Measurements from ENCODE around the gene RNF180. TPM values are rescaled to one million over a fixed set of nuclear protein-coding genes. Genes with fewer than 3 reads are reported as not detected.
"Not testable (repeated sequence)": the region's sequence is repeated elsewhere in the genome, so short reads cannot be mapped to it uniquely, and the experiment has no call there.

The RNF180 gene
- total RNA-seq, 1 experiment from 2014 or later: 0.48 TPM

GRCh38 chr5:64273276-64273675 lies 107.6 kb downstream of the RNF180 start:
- DNase-seq (ENCODE audit: low spot score): no peak

- no peak for DNase-seq (ENCODE audit: low spot score)
These were observed 119.8 kb downstream of the RNF180 start for GRCh38 chr5:64285188-64286130.

- DNase-seq (ENCODE audit: low spot score): no peak
These were observed 120.7 kb downstream of the RNF180 start for GRCh38 chr5:64286381-64286780.

- DNase-seq (ENCODE audit: low spot score): not testable (repeated sequence)
These were observed 122.9 kb downstream of the RNF180 start for GRCh38 chr5:64288496-64288895.

GRCh38 chr5:64292611-64293215 lies 127.1 kb downstream of the RNF180 start:
- no peak for DNase-seq (ENCODE audit: low spot score)

GRCh38 chr5:64295101-64295500 lies 129.5 kb downstream of the RNF180 start:
- no peak for DNase-seq (ENCODE audit: low spot score)

- no peak for DNase-seq (ENCODE audit: low spot score)
These were observed 132.9 kb downstream of the RNF180 start for GRCh38 chr5:64298586-64298985.

- no peak for DNase-seq (ENCODE audit: low spot score)
These were observed 134.2 kb downstream of the RNF180 start for GRCh38 chr5:64299805-64300204.

- DNase-seq (ENCODE audit: low spot score): no peak
These were observed 135.9 kb downstream of the RNF180 start for GRCh38 chr5:64301566-64301965.

GRCh38 chr5:64308135-64308534 lies 142.5 kb downstream of the RNF180 start:
- no peak for DNase-seq (ENCODE audit: low spot score)

- DNase-seq (ENCODE audit: low spot score): no peak
These were observed 146.8 kb downstream of the RNF180 start for GRCh38 chr5:64312491-64312890.

GRCh38 chr5:64315778-64316177 lies 150.1 kb downstream of the RNF180 start:
- DNase-seq (ENCODE audit: low spot score): no peak

- DNase-seq (ENCODE audit: low spot score): no peak
These were observed 152.5 kb downstream of the RNF180 start for GRCh38 chr5:64318175-64318574.

GRCh38 chr5:64323591-64323990 lies 157.9 kb downstream of the RNF180 start:
- no peak for DNase-seq (ENCODE audit: low spot score)

- no peak for DNase-seq (ENCODE audit: low spot score)
These were observed 165.1 kb downstream of the RNF180 start for GRCh38 chr5:64330728-64331231.

- no peak for DNase-seq (ENCODE audit: low spot score)
These were observed 166.1 kb downstream of the RNF180 start for GRCh38 chr5:64331597-64332277.

GRCh38 chr5:64333886-64334285 lies 168.2 kb downstream of the RNF180 start:
- no peak for DNase-seq (ENCODE audit: low spot score)

GRCh38 chr5:64339769-64340168 lies 174.1 kb downstream of the RNF180 start:
- DNase-seq (ENCODE audit: low spot score): no peak

GRCh38 chr5:64340293-64340692 lies 174.7 kb downstream of the RNF180 start:
- no peak for DNase-seq (ENCODE audit: low spot score)

- no peak for DNase-seq (ENCODE audit: low spot score)
These were observed 175.7 kb downstream of the RNF180 start for GRCh38 chr5:64341340-64341739.

GRCh38 chr5:64344501-64344900 lies 178.9 kb downstream of the RNF180 start:
- no peak for DNase-seq (ENCODE audit: low spot score)

GRCh38 chr5:64347309-64347708 lies 181.7 kb downstream of the RNF180 start:
- no peak for DNase-seq (ENCODE audit: low spot score)

Measured in A172 (cell line).